HL-60/S4 (cell line): ENCODE measurements around the gene TERB1.

ENCODE experiments used
- in situ Hi-C: fragments of 300-500 bp; cut with MboI; formaldehyde crosslinking; loops from 2 replicates; pipeline ENCODE4 v1.14.3; 2022; ENCODE audit warnings: low sequenced_read_pairs

TERB1 gene

GRCh38 chr16:66706506-66706880 lies 94.9 kb downstream of the TERB1 start:
- in situ Hi-C loops = no loop called here

- in situ Hi-C loops = no loop called here
Measured at GRCh38 chr16:66705790-66706505, 95.4 kb downstream of the TERB1 start.
